Skeletal muscle satellite cell (primary cell): Measurements from ENCODE around the gene BAIAP2. TPM values are rescaled to one million over a fixed set of nuclear protein-coding genes. Genes with fewer than 3 reads are reported as not detected.
A peak's percentile ranks its signal among the peaks of the same experiment; 100 is the strongest.

Experiments
- H3K27me3 ChIP-seq: 2 replicates; pipeline ENCODE4 v1.7.0; 2013; ENCODE audit warnings: low read length; ENCODE audit not compliant: control insufficient read depth, insufficient read depth
- H3K36me3 ChIP-seq: 2 replicates; pipeline ENCODE4 v1.7.0; 2013; ENCODE audit warnings: mild to moderate bottlenecking, control low read depth, low read length; ENCODE audit not compliant: insufficient read depth
- H3K4me1 ChIP-seq: 2 replicates; pipeline ENCODE4 v1.7.0; 2013; ENCODE audit warnings: low read length; ENCODE audit not compliant: control insufficient read depth, insufficient read depth
- H3K4me2 ChIP-seq: 2 replicates; pipeline ENCODE4 v1.7.0; 2013; ENCODE audit warnings: mild to moderate bottlenecking, low read length
- H3K4me3 ChIP-seq: 2 replicates; pipeline ENCODE4 v1.7.0; 2013; ENCODE audit warnings: low read length
- H3K9ac ChIP-seq: 2 replicates; pipeline ENCODE4 v1.7.0; 2013; ENCODE audit warnings: mild to moderate bottlenecking, low read depth, low read length, moderate library complexity
- H3K9me3 ChIP-seq: replicated peaks from 2 replicates; pipeline ENCODE4 v1.7.0; 2013; ENCODE audit warnings: mild to moderate bottlenecking, control low read depth, low read length
- small RNA-seq: library from RNA; depleted of rRNA; stranded (forward); fragments of <200 nt; gene quantifications from one replicate; pipeline ENCODE3, GENCODE V24; 2012

BAIAP2 gene

GRCh38 chr17:81161536-81161935 lies 126.6 kb downstream of the BAIAP2 start:
- Histone ChIP-seq H3K9me3 (no peaks in the 10 kb centered on the region), H3K27me3 (peaks cover 27% of the 10 kb centered on the region), H3K4me3 (no peak overlapping the region), H3K9ac (no peak overlapping the region), H3K36me3 (no peaks in the 10 kb centered on the region), H3K4me2 (no peak overlapping the region), H3K4me1 (peaks cover 8% of the 10 kb centered on the region)

GRCh38 chr17:81161972-81162371 lies 127.0 kb downstream of the BAIAP2 start:
- H3K9me3 ChIP-seq, result no peaks in the 10 kb centered on the region
- peaks cover 31% of the 10 kb centered on the region for H3K27me3 ChIP-seq
- no peak overlapping the region for H3K4me3 ChIP-seq
- no peak overlapping the region for H3K9ac ChIP-seq
- H3K4me1 ChIP-seq, result peaks cover 8% of the 10 kb centered on the region
- no peak overlapping the region for H3K4me2 ChIP-seq
- no peaks in the 10 kb centered on the region for H3K36me3 ChIP-seq

DNA sequence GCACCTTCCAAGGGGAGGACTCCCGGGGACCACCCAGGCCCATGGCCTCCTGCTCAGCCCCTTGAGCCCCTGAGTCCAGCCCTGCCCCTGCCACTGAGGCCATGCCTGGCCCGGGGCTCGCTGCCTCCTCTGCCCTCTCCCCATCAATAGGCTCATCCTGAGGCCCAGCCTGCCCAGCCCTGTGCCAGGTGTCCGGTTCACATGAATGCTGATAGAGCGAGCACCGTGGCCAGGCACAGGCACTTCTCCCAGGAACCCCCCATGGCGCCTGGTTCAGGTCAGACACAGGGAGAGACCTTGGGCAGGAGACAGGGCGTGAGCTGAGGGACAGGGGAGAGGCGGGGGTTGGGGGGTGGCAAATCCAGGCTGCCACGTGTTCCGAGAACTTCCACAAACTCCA lies 127.5 kb downstream of the BAIAP2 start:
- no peaks in the 10 kb centered on the region for H3K36me3 ChIP-seq
- H3K9me3 ChIP-seq, result no peaks in the 10 kb centered on the region
- H3K9ac ChIP-seq, result no peak overlapping the region
- H3K4me3 ChIP-seq, result no peak overlapping the region
- H3K4me2 ChIP-seq, result no peak overlapping the region
- peaks cover 37% of the 10 kb centered on the region for H3K27me3 ChIP-seq
- H3K4me1 ChIP-seq, result peaks cover 8% of the 10 kb centered on the region

DNA sequence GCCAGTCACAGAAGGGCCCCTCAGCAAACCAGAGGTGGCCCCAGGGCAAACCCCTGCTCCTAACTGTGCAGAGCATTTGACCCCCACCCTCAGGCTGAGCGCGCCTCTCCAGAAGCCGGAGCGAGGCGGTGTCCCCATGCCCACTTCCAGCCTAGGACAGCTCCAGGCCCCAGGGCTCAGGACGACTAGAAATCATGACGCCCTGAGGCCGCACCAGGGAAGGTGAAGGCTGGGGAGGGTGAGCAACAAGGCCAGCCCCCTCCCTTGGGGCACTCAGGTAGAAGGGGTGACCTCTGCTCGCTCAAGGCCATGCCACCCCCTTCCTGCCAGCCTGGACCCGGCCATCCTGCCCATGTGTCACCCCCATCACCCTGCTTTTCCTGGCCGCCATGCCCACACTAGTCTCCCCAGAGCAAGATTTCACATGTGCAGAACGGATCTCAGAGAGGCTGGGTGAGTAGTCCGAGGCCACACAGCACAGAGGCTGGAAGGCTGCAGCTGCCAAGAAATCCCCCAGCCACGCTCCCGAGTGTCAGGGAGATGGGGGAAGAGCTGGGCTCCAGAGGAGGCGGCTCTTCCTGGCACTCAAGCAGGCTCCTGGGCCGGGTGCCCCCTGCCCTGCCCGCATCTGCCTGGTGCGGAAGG lies 128.2 kb downstream of the BAIAP2 start:
- Histone ChIP-seq H3K27me3 (peaks cover 43% of the 10 kb centered on the region), H3K9me3 (no peaks in the 10 kb centered on the region), H3K36me3 (no peaks in the 10 kb centered on the region), H3K9ac (no peak overlapping the region), H3K4me3 (no peak overlapping the region), H3K4me1 (peaks cover 8% of the 10 kb centered on the region), H3K4me2 (no peak overlapping the region)

DNA sequence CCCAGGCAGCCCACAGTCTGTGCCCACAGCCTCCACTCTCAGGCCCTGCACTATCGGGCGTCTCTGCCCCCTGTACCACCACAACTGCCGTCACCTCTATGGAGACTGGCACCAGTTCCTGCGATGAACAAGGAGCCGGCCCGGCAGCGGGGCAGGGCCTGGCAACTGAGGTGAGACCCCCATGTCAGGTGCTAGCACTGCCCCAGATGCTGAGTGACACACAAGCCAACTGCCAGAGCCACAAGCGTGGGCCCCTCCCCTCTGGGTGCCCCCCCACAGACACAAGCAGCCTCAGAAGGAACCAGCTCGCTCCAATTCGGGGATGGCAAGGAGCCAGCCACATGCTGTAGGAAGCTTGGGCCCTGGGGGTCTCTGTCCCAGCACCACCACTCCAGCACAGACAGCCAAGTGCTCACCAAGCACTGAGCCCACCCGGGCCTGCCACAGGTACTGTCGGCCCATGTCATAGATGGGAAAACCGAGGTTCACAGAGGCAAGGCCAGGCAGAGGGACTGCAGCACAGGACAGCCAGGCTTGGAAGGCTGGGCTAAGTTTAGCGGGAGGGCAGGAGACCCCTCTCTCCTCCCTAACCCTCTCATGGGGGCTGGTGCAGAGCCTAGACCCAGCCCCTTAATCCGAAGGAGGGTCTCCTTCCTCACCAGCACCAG lies 128.9 kb downstream of the BAIAP2 start:
- no peaks in the 10 kb centered on the region for H3K9me3 ChIP-seq
- H3K4me3 ChIP-seq, result no peak overlapping the region
- no peak overlapping the region for H3K4me2 ChIP-seq
- no peak overlapping the region for H3K9ac ChIP-seq
- peaks cover 47% of the 10 kb centered on the region for H3K27me3 ChIP-seq
- no peaks in the 10 kb centered on the region for H3K36me3 ChIP-seq
- peaks cover 8% of the 10 kb centered on the region for H3K4me1 ChIP-seq

DNA sequence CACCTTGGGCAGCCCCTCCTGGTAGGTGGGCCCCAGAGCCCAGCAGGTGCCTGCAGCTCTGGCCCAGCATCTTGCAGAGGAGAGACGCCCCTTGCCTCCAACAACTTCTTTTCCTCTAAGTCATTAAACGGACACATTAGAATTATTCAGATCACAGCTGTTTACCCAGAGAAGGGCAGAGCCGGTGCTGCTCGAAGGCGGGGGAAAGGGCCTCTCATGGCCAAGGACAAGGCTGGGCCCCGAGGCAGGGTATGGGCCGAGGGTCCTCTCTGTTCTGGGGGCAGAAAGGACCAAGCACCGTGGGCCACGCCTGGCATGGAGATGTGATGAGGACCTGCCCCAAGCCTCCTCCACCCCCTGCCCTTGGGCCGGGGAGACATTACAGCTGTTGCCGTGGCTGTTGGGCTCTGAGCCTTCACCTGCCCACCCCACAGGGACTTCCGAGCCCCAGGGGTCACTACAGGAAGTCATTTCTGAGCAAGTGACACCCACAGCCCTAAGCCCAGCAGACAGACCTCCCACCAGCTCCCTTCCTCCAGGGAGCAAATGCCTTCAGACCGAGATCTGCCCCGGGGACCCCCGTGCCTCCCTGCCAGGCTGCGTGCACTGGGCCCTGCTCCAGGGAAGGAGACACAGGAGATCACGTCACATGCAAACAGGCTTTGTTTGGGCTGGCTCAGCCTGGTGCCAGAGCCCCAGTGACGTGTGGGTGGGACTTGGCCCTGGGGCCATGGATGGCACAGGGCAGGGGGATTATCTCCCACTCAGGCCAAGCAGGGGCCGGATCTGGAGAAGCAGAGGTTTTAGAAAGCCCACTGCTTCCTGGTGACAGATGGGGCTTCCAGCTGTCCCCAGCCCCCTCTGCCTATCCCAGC lies 129.7 kb downstream of the BAIAP2 start:
- Histone ChIP-seq H3K36me3 (no peaks in the 10 kb centered on the region), H3K9me3 (no peaks in the 10 kb centered on the region), H3K27me3 (peaks cover 49% of the 10 kb centered on the region), H3K4me2 (no peak overlapping the region), H3K9ac (no peak overlapping the region), H3K4me3 (no peak overlapping the region), H3K4me1 (peaks cover 8% of the 10 kb centered on the region)

DNA sequence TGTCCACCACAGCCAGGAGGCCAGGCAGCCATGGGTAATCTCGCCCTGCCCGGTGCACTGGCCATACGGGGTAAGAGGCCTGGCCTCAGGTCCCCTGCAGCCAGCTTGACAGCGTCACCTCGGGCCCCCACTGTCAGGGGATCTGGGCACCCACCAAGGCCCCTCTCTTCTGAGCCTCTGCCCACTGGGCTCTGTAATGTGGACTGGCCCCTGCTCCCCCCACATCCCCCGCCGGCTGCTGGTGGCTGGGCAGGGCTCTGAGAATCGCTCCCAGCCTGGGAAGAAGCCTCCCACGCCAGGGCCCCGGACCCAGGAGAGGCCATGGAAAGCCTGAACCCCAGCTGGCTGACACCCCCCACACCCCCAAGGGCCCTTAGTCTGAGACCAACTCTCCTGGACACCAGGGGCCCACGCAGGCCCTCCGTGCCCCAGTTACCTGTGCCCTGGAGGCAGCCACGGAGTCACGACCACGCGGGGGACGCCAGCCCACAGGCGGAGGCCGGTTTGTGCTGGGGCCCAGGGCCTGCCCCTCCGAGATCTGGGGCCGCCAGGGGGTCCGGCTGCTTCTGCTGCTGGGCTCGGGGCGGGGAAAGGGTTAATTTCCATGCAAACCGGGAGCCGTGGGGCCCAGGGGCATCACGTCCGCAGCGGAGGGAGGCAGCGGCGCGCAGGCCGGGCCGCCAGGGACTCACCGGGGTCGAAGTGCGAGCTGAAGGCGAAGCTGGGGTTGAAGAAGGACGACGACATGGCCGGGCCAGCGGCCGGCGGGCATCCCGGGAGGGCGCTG lies 130.5 kb downstream of the BAIAP2 start, which contains the start of gene PVALEF:
PVALEF (plus strand) TSS at position 262 of the 787 bp plus-strand sequence. CDS start 15,720 bp downstream, outside the sequence.
- Histone ChIP-seq H3K9me3 (no peaks in the 10 kb centered on the region), H3K27me3 (peaks cover 50% of the 10 kb centered on the region), H3K9ac (no peak within 1 kb of the TSS), H3K36me3 (no peaks in the 10 kb centered on the region), H3K4me3 (peak within 1 kb of the TSS; percentile 57), H3K4me1 (peaks cover 8% of the 10 kb centered on the region), H3K4me2 (peak within 1 kb of the TSS; percentile 72)

GRCh38 chr17:81166033-81166492 lies 131.1 kb downstream of the BAIAP2 start, which contains the start of gene AATK:
AATK (minus strand) TSS chr17:81166221; CDS start chr17:81165992, 229 bp downstream.
- peak within 1 kb of the TSS; percentile 57 for H3K4me3 ChIP-seq
- no peak within 1 kb of the TSS for H3K9ac ChIP-seq
- H3K4me2 ChIP-seq, result peak within 1 kb of the TSS; percentile 72
- H3K27me3 ChIP-seq, result peaks cover 57% of the 10 kb centered on the region
- H3K36me3 ChIP-seq, result no peaks in the 10 kb centered on the region
- no peaks in the 10 kb centered on the region for H3K9me3 ChIP-seq
- H3K4me1 ChIP-seq, result peaks cover 8% of the 10 kb centered on the region

Small RNAs within 50 kb of the gene (small RNA-seq; reads per million reads assigned to genes)
- gene MIR1250 (not detected), gene MIR3065 (2.8 reads per million, percentile 75 among the genes with 10 or more reads in this experiment), gene MIR657 (not detected)
